Activated CD4-positive, CD25-positive, alpha-beta regulatory T cell treated with anti-CD3 and anti-CD28 coated beads, Interleukin-2, amount 50 U/mL, for 24 hours (primary cell): ENCODE results near the gene TMEM167A.

ENCODE experiments used
- ATAC-seq, 2 donors: fragments of 150-1000 bp; cut with Tn5 transposase; one replicate each; pipeline ENCODE4 v1.10.0; 2021; ENCODE audit warnings: mild to moderate bottlenecking in 1 of 2, moderate library complexity in 1 of 2

TMEM167A gene

DNA sequence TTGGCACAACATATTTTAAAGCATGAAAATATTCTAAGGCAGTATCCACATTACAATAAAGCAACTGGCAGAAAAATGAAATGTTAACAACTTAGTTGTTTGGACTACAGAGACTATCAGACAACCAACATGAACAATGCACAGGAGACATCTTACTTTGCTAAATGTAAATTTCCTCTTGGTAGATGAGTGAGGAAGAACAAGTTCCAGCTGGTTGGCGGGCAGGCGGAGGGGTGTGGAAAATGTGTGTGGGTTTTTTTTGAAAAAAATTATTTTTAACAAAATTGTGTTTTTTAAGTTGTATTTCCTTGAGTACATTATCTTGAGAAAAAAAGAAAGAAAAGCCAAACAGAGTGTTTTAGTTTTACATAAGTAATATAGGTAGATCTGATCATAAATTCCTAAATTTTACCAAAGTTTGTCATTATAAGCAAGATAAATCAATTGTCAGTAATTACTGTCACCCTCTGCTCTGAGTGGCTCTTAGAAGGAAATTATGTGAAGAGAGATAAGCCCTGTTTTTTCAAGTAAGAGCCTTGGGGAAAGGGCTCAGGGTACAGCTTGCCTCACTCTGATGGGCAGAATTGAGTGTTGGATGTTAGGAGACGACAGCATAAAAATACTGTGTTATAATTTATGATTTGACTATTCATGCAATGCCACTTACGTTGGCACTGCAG, 42.5 kb downstream of the TMEM167A start:
- no peak for ATAC-seq

DNA sequence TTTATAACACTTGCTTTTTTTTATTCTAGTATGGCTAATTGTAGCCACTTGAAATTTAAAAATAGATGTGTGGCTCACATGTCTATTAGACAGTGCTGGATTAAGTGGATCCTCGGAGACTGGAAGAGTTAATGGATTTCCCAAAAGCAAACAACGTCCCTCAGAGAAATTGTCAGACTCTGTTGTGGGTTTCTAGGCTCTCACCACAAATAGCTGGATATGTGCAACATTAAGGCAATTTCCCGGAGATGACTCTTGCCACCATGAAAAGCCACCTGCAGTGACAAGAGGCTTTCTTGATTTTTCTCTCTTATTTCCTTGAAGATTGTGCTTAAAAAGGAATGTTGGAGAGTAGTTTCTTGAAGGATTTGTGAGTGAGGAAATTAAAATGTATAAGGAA, 43.2 kb downstream of the TMEM167A start:
- ATAC-seq, result no peak

DNA sequence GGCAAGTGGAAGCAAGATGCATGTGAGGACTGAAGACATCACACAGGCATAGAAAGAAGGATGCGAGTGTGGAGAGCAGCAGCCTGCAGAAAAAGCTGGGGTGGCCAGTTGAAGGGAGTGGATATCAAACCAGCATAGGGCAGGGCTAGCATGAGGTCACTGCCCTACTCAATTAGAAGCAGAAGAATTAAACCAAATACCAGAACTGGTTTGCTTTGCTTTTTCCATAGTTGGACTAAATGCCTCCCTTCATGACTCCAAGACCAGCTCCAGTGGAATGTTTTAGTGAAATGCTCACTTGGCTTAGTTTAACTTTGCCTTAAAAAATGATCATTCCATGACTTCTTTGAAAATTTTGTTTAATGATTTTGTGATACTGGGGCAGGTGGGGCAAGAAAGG, 45.8 kb downstream of the TMEM167A start:
- no peak for ATAC-seq

DNA sequence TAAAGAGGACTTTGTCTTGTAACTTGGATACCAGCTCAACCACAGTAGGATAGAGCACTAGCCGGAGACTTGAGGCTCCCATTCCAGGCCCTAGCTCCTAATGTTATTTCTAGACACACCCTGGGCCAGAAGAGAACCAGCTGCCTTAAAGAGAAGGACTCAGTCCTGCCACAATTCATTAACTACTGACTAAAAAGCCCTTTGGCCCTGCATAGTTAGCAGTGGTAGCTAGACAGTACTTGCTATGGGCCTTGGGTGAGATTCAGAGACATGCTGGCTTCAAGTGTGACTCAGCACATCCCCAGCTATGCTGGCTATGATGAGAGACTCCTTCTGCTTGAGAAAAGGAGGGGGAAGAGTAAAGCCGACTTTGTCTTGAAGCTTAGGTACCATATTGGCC, 47.3 kb downstream of the TMEM167A start:
- no peak for ATAC-seq

DNA sequence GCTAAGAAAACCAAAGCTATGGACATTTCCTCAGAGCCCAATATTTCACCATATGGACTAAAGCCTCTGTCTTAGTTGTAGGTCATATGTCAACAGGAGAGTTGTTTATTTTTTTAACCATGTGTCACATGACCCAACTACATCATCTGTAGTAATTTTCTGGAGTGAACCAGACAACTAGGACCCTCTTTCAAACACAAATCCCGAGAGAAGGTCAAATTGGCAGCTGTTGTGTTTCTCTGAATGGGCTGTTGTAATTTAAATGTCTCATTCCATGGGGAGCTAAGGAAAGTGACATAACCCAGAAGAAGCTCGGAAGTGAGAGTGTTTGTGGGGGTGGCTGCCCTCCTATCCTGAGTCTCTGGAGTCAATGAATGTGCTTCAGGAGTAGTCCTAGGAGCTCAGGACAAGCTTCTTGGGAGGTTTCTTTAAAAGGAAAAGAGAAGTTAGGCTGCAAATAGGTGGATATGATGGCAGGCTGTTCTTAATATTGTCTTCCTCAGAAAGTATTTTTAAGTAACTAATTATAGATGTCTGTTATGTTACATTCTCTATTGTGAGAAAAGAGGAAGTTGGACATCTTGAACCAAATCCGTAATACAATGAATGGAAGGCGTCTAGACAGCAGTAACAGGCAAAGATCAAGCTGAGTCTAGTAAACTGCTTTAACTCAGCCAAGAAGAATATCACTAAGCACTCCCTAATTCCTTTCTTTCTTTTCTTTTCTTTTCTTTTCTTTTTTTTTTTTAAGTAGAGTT, 50.1 kb downstream of the TMEM167A start:
- no peak for ATAC-seq

DNA sequence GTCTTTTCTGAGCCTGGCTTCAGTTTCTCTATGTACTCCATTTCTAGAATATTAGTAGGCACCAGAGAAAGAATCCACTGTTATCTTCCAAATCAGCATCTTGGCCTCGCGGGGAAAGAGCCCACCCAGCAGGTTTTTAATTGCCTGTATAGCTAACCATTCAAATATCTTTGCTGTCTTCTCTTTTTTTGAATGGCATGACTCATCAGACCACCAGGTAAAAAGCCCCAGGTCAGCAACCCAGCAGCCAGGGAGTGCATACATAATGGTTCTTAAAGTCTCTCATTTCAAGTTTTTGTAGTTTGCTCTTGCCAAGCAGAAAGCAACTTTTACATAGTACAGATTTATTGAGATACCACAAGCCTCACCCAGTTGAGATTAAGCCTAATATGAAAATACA, 50.7 kb downstream of the TMEM167A start:
- no peak for ATAC-seq

DNA sequence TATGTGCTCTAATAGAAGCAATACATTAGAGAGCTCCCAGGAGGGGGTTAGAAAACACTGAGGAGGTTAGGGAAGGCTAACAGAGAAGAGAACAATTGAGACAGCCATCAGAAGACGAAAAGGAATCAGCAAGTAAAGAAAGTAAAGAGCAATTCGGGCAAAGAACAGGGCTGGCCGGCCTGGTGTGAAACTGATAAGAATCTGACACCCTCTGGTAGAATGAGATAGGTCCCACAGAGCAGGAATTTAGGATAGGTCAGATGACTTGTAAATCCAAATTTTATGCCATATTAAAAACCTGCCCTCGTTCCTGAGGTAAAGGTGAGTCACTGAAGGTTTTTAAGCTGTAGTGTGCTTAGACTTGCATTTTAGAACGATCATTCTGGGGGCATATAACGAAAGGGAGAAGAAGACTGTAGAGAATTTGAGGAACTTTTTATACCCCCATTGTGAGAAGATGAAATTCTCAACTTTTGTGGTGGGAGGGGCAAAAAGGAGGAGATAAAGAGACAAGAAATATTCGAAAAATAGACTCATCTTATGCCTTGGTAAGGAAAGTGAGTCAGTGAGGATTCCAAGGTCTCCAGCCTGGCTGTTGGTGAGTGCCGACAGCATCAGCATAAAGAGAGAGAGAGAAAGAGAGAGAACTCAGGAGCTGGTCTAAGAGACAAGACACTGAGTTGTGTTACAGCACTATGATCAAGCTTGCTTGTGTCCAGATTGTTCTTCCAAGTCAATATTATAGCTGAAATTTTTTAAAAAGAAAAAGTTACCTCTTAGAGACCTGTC, 51.3 kb downstream of the TMEM167A start:
- no peak for ATAC-seq

DNA sequence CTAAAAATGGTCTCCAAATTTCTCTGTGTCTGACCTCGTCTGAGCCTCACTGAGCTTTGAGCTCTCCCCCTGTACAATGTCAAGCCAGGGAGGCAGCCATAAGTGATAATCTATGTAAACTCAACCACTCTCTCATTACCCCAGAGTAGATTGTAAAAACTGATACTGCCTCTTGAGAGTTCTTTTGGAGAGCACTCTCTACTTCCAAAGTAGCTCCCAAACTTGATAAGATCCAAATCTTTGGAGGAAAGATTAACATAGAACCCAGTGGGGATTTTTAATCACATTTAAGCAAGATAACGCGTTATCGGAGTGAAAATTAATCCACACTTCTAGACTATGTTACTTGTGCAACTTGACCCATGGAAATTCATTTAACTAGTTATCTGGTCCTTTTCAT, 54.9 kb downstream of the TMEM167A start:
- no peak for ATAC-seq

DNA sequence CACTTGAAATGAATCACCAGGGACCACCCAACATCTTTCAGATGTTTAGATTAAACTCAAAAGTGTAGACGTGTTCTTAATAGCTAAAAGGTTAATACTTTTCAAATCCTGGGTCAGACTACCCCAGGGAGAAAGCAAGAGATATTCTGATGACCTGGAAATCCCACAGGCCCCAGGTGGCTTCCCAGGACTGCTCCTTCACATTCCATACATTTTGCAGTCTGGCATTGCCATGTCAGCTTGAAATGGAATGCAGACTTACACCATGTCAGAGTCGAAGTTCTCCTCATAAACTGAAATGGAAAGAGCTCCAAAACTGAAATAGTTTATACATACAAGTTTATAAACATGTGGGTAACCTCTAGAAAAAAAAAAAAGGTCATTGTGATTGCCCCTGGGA, 61.5 kb downstream of the TMEM167A start:
- ATAC-seq, result no peak

DNA sequence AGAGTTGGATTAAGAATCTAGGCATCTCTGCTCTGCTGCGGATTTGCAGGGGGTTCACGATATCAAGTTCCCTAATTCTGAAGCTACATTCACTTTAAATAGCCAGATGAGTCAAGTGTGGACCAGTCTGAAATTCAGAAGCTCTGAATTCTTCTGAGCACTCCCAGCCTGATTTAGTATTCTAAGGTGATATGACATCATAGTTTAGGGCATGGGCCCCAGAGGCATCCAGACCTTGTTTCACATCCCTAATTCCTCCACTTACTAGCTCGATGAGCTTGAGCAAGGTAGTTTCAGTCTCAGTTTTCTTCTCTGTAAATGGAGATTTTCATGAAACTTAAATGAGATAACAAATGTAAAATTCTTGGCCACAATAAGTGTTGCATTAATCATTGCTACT, 65.2 kb downstream of the TMEM167A start:
- peak; percentile 48 to 55 for ATAC-seq

DNA sequence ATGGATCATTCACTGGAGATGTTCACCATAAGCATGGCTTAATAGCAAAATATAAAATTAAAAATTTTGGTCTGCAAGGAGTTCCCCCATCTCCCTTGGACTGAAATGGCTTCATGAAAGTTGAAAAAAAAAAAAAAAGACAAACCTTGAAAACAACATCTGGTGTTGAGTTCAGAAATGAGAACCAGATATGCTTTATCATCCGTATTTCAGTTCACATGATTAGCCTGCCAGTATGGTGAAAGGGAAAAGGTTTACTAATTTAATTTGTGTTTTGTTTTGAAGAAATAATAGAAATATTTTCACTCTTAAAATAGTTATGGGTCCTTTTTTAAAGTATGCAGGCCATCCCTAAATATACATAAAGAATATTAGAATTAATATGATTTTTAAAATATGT, 67.8 kb downstream of the TMEM167A start:
- no peak for ATAC-seq

DNA sequence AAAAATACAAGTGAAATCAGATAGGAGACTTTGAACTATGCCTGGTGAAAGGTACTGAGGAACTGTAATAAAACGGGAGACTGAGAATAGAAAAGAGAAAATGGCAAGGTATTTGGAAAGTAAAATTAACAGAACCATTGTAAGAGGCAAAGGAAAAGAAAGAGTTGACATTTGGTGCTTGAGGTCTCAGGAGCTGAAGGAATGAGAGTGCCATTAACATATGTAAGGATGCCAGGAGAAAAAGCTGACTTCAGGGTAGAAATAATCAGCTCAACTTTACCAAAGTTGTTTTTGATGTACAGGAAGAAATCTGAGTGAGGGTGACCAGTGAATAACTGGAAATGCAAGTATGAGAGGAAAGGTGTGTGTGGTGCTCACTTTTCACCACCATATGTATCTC, 69.4 kb downstream of the TMEM167A start:
- no peak for ATAC-seq

DNA sequence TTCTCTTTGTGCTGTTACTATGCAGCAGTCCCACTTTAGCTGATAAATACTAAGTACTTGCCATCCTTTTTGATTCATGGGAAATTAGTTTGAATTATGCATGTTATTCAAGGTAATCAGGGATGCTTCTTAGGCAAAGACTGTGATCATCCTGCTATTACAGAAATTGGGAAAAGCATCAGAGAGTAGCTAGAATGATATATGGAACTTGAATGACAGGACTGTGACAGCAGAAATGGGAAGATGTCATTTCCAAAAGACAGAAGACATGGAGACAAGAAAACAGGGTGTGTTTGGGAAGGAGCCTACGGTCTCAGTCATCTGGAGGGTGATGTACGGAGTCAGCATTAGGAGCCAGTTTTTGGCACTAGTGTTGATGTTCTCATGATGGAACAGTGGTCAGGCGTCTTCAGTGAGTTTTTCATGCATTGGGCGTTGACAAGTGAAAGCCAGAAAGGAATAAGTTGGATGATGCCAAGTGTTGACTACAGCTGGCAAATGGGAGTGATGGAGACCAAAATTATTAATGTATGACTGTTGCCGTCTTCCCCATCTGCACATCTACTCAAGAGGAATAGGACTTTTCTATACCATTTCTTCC, 70.4 kb downstream of the TMEM167A start:
- no peak for ATAC-seq

DNA sequence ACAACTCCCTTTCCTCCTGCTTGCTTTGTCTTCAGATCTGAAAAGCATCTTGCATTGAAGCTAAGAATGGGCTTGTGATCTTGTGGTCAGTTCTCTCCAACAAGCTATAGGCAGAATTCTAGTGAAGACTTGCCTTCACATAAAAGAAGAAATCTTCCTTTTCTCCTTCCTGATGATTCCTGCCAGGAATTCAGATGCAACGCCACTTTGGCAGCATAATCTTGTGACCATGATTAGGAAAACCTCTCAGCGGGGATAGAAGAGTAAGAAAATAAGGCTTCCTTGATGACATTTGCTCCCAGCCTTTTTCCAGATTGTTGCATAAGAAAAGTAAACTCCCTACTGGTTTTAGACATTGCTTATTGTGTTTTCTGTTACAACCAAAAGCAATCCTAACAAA, 73.4 kb downstream of the TMEM167A start:
- ATAC-seq, result no peak
